ENCODE measurements around the gene FERMT3. TPM values are rescaled to one million over a fixed set of nuclear protein-coding genes. Genes with fewer than 3 reads are reported as not detected.

Gene FERMT3
- total and polyA plus RNA-seq, 9 donors: 2.2 to 19.7 (median 6.4) TPM

- TF ChIP-seq EP300 (IDR thresholded peaks at IDR 0.05): no peak
- TF ChIP-seq POLR2A (IDR thresholded peaks at IDR 0.05): no peak
- H3K27me3 ChIP-seq: no peaks in the 10 kb centered on the region
- no peak overlapping the region for H3K27ac ChIP-seq
- peaks cover 4% of the 10 kb centered on the region for H3K4me1 ChIP-seq (ENCODE audit: insufficient read depth)
- 93 to 95% (median 94%) methylated on average over 23 to 24 of the region's 24 CpGs for WGBS, 3 donors
- no peak overlapping the region for H3K4me3 ChIP-seq
- H3K9me3 ChIP-seq: no peaks in the 10 kb centered on the region
- no peaks in the 10 kb centered on the region for H3K36me3 ChIP-seq
- no peak for DNase-seq
- intact Hi-C loops (cut with DNase I): no loop called here
These were observed 3.9 kb downstream of the FERMT3 start for GRCh38 chr11:64210301-64211020.

DNA sequence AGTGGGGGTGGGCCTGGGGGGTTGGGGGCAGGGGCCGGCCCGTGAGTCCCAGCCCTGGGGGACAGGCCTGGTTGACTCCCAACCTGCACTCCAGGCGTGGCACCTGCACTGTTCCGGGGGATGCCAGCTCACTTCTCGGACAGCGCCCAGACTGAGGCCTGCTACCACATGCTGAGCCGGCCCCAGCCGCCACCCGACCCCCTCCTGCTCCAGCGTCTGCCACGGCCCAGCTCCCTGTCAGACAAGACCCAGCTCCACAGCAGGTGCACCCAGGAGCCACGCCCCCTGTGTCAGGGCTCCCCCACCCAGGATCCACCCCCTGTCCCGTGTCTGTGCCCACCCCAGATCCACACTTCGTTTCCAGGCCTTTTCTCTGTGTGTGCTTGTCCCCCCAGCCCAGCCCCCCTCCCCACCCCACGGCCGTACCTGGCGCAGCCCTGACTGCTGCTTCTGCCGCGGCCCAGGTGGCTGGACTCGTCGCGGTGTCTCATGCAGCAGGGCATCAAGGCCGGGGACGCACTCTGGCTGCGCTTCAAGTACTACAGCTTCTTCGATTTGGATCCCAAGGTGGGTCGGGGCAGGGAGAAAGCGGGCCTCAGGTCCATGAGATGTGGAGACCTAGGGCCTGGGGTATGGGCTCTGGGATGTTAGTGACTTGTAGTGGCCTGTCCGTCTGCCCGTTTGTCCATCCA lies 4.8 kb downstream of the FERMT3 start:
- TF ChIP-seq EP300 (IDR thresholded peaks at IDR 0.05) (no peak), CTCF (IDR thresholded peaks at IDR 0.05) (no peak), POLR2A (IDR thresholded peaks at IDR 0.05) (no peak)

GRCh38 chr11:64216879-64217278 lies 10.4 kb downstream of the FERMT3 start:
- no peak overlapping the region for H3K4me3 ChIP-seq
- no peaks in the 10 kb centered on the region for H3K36me3 ChIP-seq
- DNase-seq: no peak
- H3K27ac ChIP-seq: no peak overlapping the region
- no peaks in the 10 kb centered on the region for H3K4me1 ChIP-seq (ENCODE audit: insufficient read depth)
- TF ChIP-seq POLR2A (IDR thresholded peaks at IDR 0.05) (no peak), EP300 (IDR thresholded peaks at IDR 0.05) (no peak), CTCF (IDR thresholded peaks at IDR 0.05) (no peak)
- no peaks in the 10 kb centered on the region for H3K27me3 ChIP-seq
- 78 to 88% (median 86%) methylated on average over 6 of the region's 6 CpGs for WGBS, 3 donors
- no peaks in the 10 kb centered on the region for H3K9me3 ChIP-seq
- intact Hi-C loops (cut with DNase I): no loop called here

More for the DNA sequence above, 4.8 kb downstream of the FERMT3 start:
- 82 to 89% (median 84%) methylated on average over 27 to 30 of the region's 30 CpGs for WGBS, 3 donors
- Histone ChIP-seq H3K36me3 (no peaks in the 10 kb centered on the region), H3K9me3 (no peaks in the 10 kb centered on the region), H3K4me1 (ENCODE audit: insufficient read depth) (peaks cover 4% of the 10 kb centered on the region), H3K4me3 (no peak overlapping the region), H3K27ac (no peak overlapping the region), H3K27me3 (no peaks in the 10 kb centered on the region)
- intact Hi-C loops (cut with DNase I): no loop called here
- DNase-seq: no peak

DNA sequence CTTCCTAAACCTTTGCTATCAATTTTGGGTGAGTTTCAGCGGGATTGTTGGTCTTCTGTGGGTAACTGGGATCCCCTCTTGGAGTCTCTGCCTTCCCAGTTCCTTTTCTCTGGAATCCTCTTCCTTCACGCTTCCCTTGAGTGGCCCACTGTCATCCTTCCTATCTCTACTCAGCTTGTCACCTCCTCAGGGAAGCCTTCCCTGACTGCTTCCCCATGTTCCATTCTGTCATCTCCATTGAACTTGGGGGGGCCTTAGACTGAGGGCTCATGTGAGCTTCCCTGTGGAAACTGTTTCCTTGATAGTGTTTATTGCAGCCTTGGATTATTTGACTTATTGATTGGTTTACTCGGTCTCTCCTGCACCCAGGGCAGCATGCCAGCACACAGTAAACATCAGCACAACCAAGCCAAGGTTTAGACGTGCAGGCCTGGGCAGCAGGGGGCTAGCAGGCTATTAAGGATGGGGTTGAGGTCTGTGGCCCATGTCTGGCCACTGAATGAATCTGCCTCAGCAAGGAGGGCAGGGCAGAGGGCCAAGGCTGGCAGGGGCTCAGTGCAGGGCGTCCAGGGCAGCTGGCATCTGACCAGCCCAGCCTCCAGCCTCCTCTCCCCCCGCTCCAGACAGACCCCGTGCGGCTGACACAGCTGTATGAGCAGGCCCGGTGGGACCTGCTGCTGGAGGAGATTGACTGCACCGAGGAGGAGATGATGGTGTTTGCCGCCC lies 12.3 kb downstream of the FERMT3 start:
- Histone ChIP-seq H3K9me3 (no peaks in the 10 kb centered on the region), H3K4me3 (no peak overlapping the region), H3K36me3 (no peaks in the 10 kb centered on the region), H3K27me3 (no peaks in the 10 kb centered on the region), H3K4me1 (ENCODE audit: insufficient read depth) (peaks cover 3% of the 10 kb centered on the region), H3K27ac (no peak overlapping the region)
- WGBS, 3 donors: 46 to 66% (median 56%) methylated on average over 8 to 11 of the region's 11 CpGs
- peak in 2 of 5 donors; percentile 22 to 29 for DNase-seq
- intact Hi-C loops (cut with DNase I): no loop called here
- TF ChIP-seq CTCF (IDR thresholded peaks at IDR 0.05): no peak
- no peak for TF ChIP-seq EP300 (IDR thresholded peaks at IDR 0.05)
- TF ChIP-seq POLR2A (IDR thresholded peaks at IDR 0.05): no peak
